ENCODE results near the gene ZHX3. TPM values are rescaled to one million over a fixed set of nuclear protein-coding genes. Genes with fewer than 3 reads are reported as not detected.

Gene ZHX3
- total RNA-seq, 1 donor from 2014 or later = 34.6 TPM

DNA sequence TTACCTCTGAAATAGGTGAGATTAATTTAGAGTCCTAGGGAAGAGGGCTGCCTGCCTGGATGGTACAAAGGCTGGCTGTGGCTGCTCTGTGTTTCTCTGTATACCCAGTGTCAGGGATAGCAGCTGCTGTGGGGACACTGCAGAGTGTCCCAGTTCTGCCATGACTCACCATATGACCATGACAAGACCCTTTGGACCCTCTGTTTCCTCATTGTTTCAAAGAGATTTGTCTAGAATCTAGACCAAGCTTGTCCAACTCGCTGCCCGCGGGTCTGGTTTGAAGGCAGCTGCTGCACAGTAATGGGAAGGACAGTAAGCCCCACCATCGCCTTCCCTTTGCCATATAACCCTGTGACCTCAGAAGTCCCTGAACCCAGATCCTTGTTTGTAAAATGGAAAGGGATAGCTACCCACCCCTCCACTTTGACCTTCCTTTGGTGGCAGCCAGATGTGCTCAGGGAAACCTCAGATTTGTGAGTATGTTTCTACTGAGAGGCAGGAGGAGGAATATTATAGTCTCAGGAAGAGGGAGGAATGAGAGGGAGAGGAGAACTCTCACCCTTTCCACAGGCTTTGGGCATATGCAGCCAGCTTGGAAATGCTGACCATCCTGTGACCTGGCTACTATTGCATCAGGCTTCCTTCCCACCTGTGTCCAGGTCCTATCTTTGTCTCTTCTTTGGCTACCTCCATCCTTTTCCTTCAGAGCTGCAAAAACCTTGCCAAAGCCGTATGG is 166.2 kb downstream of the ZHX3 start:
- Histone ChIP-seq H3K27me3 (ENCODE audit: low read depth) (no peaks in the 10 kb centered on the region), H3K36me3 (no peaks in the 10 kb centered on the region), H3K27ac (replicated peaks) (peak overlapping the region; percentile 99), H3K9me3 (replicated peaks) (no peaks in the 10 kb centered on the region), H3K4me3 (no peak overlapping the region), H3K4me1 (peaks cover 100% of the 10 kb centered on the region)
- intact Hi-C loops (cut with micrococcal nuclease) = no loop called here
- TF ChIP-seq CTCF (IDR thresholded peaks at IDR 0.05; ENCODE audit: borderline replicate concordance) = no peak
- DNase-seq = no peak

- peaks cover 100% of the 10 kb centered on the region for H3K4me1 ChIP-seq
- no peak overlapping the region for H3K4me3 ChIP-seq
- TF ChIP-seq CTCF (IDR thresholded peaks at IDR 0.05; ENCODE audit: borderline replicate concordance) = no peak
- peak overlapping the region; percentile 99 for H3K27ac ChIP-seq (replicated peaks)
- H3K9me3 ChIP-seq (replicated peaks) = no peaks in the 10 kb centered on the region
- H3K27me3 ChIP-seq (ENCODE audit: low read depth) = no peaks in the 10 kb centered on the region
- DNase-seq = no peak
- intact Hi-C loops (cut with micrococcal nuclease) = no loop called here
- H3K36me3 ChIP-seq = no peaks in the 10 kb centered on the region
These were observed 166.9 kb downstream of the ZHX3 start for GRCh38 chr20:41150664-41151063.

DNA sequence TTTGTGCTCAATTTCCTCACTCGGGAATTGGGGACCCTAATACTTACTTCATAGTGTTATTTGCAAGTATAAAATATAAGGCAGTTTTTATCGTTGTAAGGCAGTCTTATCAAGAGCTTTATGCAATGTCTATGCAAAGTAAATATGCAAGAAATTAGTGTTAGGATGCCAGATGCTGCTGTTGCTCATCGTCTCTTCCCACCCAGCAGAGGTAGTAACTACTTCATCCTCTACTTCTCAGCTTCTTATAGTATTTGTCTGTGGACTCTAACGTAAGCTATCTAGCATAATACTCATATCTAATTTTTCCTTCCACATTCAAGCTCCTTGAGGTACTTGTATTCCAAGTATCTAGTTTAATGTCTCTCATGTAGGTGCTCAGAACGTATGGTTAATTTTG is 168.6 kb downstream of the ZHX3 start:
- H3K36me3 ChIP-seq = no peaks in the 10 kb centered on the region
- DNase-seq = no peak
- H3K27me3 ChIP-seq (ENCODE audit: low read depth) = no peaks in the 10 kb centered on the region
- TF ChIP-seq CTCF (IDR thresholded peaks at IDR 0.05; ENCODE audit: borderline replicate concordance) = no peak
- peak overlapping the region; percentile 99 for H3K27ac ChIP-seq (replicated peaks)
- H3K4me1 ChIP-seq = peaks cover 100% of the 10 kb centered on the region
- no peak overlapping the region for H3K4me3 ChIP-seq
- no peaks in the 10 kb centered on the region for H3K9me3 ChIP-seq (replicated peaks)
- intact Hi-C loops (cut with micrococcal nuclease) = no loop called here

- Histone ChIP-seq H3K9me3 (replicated peaks) (no peaks in the 10 kb centered on the region), H3K27ac (replicated peaks) (peak overlapping the region; percentile 99), H3K4me3 (peak overlapping the region; percentile 5), H3K4me1 (peaks cover 100% of the 10 kb centered on the region), H3K27me3 (ENCODE audit: low read depth) (no peaks in the 10 kb centered on the region), H3K36me3 (no peaks in the 10 kb centered on the region)
- intact Hi-C loops (cut with micrococcal nuclease) = no loop called here
- DNase-seq = peak; percentile 45
- no peak for TF ChIP-seq CTCF (IDR thresholded peaks at IDR 0.05; ENCODE audit: borderline replicate concordance)
These were observed 169.8 kb downstream of the ZHX3 start for GRCh38 chr20:41147767-41148191.

GRCh38 chr20:41145821-41146620 is 171.5 kb downstream of the ZHX3 start:
- H3K4me3 ChIP-seq = no peak overlapping the region
- H3K4me1 ChIP-seq = peaks cover 100% of the 10 kb centered on the region
- TF ChIP-seq CTCF (IDR thresholded peaks at IDR 0.05; ENCODE audit: borderline replicate concordance) = no peak
- intact Hi-C loops (cut with micrococcal nuclease) = no loop called here
- H3K36me3 ChIP-seq = no peaks in the 10 kb centered on the region
- no peaks in the 10 kb centered on the region for H3K27me3 ChIP-seq (ENCODE audit: low read depth)
- peak overlapping the region; percentile 99 for H3K27ac ChIP-seq (replicated peaks)
- DNase-seq = peak; percentile 61
- H3K9me3 ChIP-seq (replicated peaks) = no peaks in the 10 kb centered on the region

All from left ventricle myocardium inferior (tissue), 1 donor.